GM06990 (cell line): ENCODE data around the gene SPTBN1.
"Not testable (repeated sequence)": the region's sequence is repeated elsewhere in the genome, so short reads cannot be mapped to it uniquely, and the experiment has no call there.

Source experiments
- DNase-seq: peaks from one replicate; pipeline ENCODE4 v3.0.0-alpha.2; 2011; ENCODE audit not compliant: insufficient read length; ENCODE audit errors: extremely low read depth
- H3K27me3 ChIP-seq: replicated peaks from 2 replicates; pipeline ENCODE4 v1.6.0; 2011; ENCODE audit warnings: low read length; ENCODE audit not compliant: control insufficient read depth, insufficient read depth
- H3K36me3 ChIP-seq: 2 replicates; pipeline ENCODE4 v1.5.1; 2011; ENCODE audit warnings: low read length; ENCODE audit not compliant: control insufficient read depth, insufficient read depth
- H3K4me3 ChIP-seq: replicated peaks from 2 replicates; pipeline ENCODE4 v1.5.1; 2011; ENCODE audit warnings: low read depth, mild to moderate bottlenecking, control low read depth, low read length
- CTCF ChIP-seq: IDR thresholded peaks from 2 replicates; pipeline ENCODE4 v1.5.1; 2011; ENCODE audit warnings: low read length, control low read depth, mild to moderate bottlenecking, inconsistent platforms; ENCODE audit not compliant: insufficient read depth, poor library complexity, severe bottlenecking

SPTBN1 gene

GRCh38 chr2:54508541-54508940 is 52.4 kb downstream of the SPTBN1 start:
- DNase-seq = no peak
- Histone ChIP-seq H3K4me3 (no peak overlapping the region), H3K27me3 (no peaks in the 10 kb centered on the region), H3K36me3 (no peaks in the 10 kb centered on the region)
- no peak for TF ChIP-seq CTCF

- not testable (repeated sequence) for DNase-seq, H3K4me3 ChIP-seq, H3K36me3 ChIP-seq, H3K27me3 ChIP-seq
These were observed 52.9 kb downstream of the SPTBN1 start for GRCh38 chr2:54509043-54509442.

GRCh38 chr2:54510916-54511315 is 54.8 kb downstream of the SPTBN1 start:
- no peaks in the 10 kb centered on the region for H3K27me3 ChIP-seq
- TF ChIP-seq CTCF = no peak
- no peaks in the 10 kb centered on the region for H3K36me3 ChIP-seq
- DNase-seq = no peak
- no peak overlapping the region for H3K4me3 ChIP-seq

- no peak for TF ChIP-seq CTCF
- no peaks in the 10 kb centered on the region for H3K27me3 ChIP-seq
- H3K4me3 ChIP-seq = no peak overlapping the region
- DNase-seq = no peak
- H3K36me3 ChIP-seq = no peaks in the 10 kb centered on the region
These were observed 56.1 kb downstream of the SPTBN1 start for GRCh38 chr2:54512183-54512582.

- no peak overlapping the region for H3K4me3 ChIP-seq
- no peaks in the 10 kb centered on the region for H3K27me3 ChIP-seq
- peak; percentile 33 for DNase-seq
- TF ChIP-seq CTCF = no peak
- H3K36me3 ChIP-seq = no peaks in the 10 kb centered on the region
These were observed 56.7 kb downstream of the SPTBN1 start for GRCh38 chr2:54512663-54513362.

- Histone ChIP-seq H3K27me3 (no peaks in the 10 kb centered on the region), H3K4me3 (no peak overlapping the region), H3K36me3 (no peaks in the 10 kb centered on the region)
- no peak for DNase-seq
- no peak for TF ChIP-seq CTCF
These were observed 57.2 kb downstream of the SPTBN1 start for GRCh38 chr2:54513363-54513715.
